Hepatocyte (in vitro differentiated cells): ENCODE data around the gene GPX8. TPM values are rescaled to one million over a fixed set of nuclear protein-coding genes. Genes with fewer than 3 reads are reported as not detected.

ENCODE experiments used
- DNase-seq: peaks from one replicate; pipeline ENCODE4 v3.0.0-alpha.2; 2016; ENCODE audit warnings: low spot score
- H2AFZ ChIP-seq: fragments of 200-600 bp; sonication (generic); 2 replicates; pipeline ENCODE4 v1.6.0; 2016; ENCODE audit warnings: antibody characterized with exemption, mild to moderate bottlenecking
- H3K27ac ChIP-seq: fragments of 200-600 bp; sonication (generic); 2 replicates; pipeline ENCODE4 v1.5.1; 2016; ENCODE audit warnings: mild to moderate bottlenecking
- H3K27me3 ChIP-seq: fragments of 200-600 bp; sonication (generic); 2 replicates; pipeline ENCODE4 v1.6.1; 2016
- H3K36me3 ChIP-seq: fragments of 200-600 bp; sonication (generic); replicated peaks from 2 replicates; pipeline ENCODE4 v1.5.1; 2016; ENCODE audit warnings: low read depth; ENCODE audit not compliant: insufficient read depth
- H3K4me1 ChIP-seq: fragments of 200-600 bp; sonication (generic); 2 replicates; pipeline ENCODE4 v1.5.1; 2016; ENCODE audit warnings: mild to moderate bottlenecking, moderate library complexity; ENCODE audit not compliant: insufficient read depth
- H3K4me2 ChIP-seq: fragments of 200-600 bp; sonication (generic); 2 replicates; pipeline ENCODE4 v1.6.0; 2016
- H3K4me3 ChIP-seq: fragments of 200-600 bp; sonication (generic); 2 replicates; pipeline ENCODE4 v1.5.1; 2016; ENCODE audit warnings: mild to moderate bottlenecking
- H3K79me2 ChIP-seq: fragments of 200-600 bp; sonication (generic); 2 replicates; pipeline ENCODE4 v1.6.0; 2017; ENCODE audit warnings: mild to moderate bottlenecking
- H3K9me2 ChIP-seq: fragments of 200-600 bp; sonication (generic); replicated peaks from 2 replicates; pipeline ENCODE4 v1.6.0; 2017; ENCODE audit warnings: mild to moderate bottlenecking; ENCODE audit not compliant: insufficient read depth
- H3K9me3 ChIP-seq: fragments of 200-600 bp; sonication (generic); 2 replicates; pipeline ENCODE4 v1.5.1; 2016; ENCODE audit warnings: low read depth, mild to moderate bottlenecking
- H4K20me1 ChIP-seq: fragments of 200-600 bp; sonication (generic); 2 replicates; pipeline ENCODE4 v1.6.0; 2016; ENCODE audit warnings: mild to moderate bottlenecking; ENCODE audit not compliant: insufficient read depth, poor library complexity, severe bottlenecking
- EZH2 ChIP-seq: fragments of 200-600 bp; sonication (generic); IDR thresholded peaks from 2 replicates; pipeline ENCODE4 v1.6.1; 2016; ENCODE audit warnings: antibody characterized with exemption, mild to moderate bottlenecking, borderline replicate concordance
- EZH2phosphoT487 ChIP-seq: fragments of 200-600 bp; sonication (generic); IDR thresholded peaks from one replicate; pipeline ENCODE4 v1.6.1; 2018; ENCODE audit warnings: antibody characterized with exemption, mild to moderate bottlenecking, low read depth, moderate library complexity; ENCODE audit not compliant: unreplicated experiment, severe bottlenecking
- WGBS: methylation state at CpG from one replicate; pipeline ENCODE4 v1.1.6; 2016; ENCODE audit warnings: low lambda C conversion rate; ENCODE audit errors: missing lambda C conversion rate; 5-methylcytosine and 5-hydroxymethylcytosine counted together
- polyA plus RNA-seq: library from polyadenylated mRNA; unstranded; fragments of >200 nt; fragmentation: Nextera tagmentation; extraction: Ambion mirVana; gene quantifications from 2 replicates; pipeline ENCODE4 v1.2.1, GENCODE V29; 2016
- total RNA-seq: library from RNA; depleted of rRNA; stranded (reverse); fragments of >200 nt; gene quantifications from 2 replicates; pipeline ENCODE4 v1.2.3, GENCODE V29; 2014
- TF ChIP-seq, protein P1 (sequence below): fragments of 200-600 bp; sonication (generic); IDR thresholded peaks from 2 replicates; pipeline ENCODE4 v1.5.1; 2016; ENCODE audit warnings: antibody characterized with exemption, mild to moderate bottlenecking; ENCODE audit not compliant: poor library complexity

Gene GPX8
- total and polyA plus RNA-seq, 2 experiments from 2014 or later = 134 to 178 TPM

DNA sequence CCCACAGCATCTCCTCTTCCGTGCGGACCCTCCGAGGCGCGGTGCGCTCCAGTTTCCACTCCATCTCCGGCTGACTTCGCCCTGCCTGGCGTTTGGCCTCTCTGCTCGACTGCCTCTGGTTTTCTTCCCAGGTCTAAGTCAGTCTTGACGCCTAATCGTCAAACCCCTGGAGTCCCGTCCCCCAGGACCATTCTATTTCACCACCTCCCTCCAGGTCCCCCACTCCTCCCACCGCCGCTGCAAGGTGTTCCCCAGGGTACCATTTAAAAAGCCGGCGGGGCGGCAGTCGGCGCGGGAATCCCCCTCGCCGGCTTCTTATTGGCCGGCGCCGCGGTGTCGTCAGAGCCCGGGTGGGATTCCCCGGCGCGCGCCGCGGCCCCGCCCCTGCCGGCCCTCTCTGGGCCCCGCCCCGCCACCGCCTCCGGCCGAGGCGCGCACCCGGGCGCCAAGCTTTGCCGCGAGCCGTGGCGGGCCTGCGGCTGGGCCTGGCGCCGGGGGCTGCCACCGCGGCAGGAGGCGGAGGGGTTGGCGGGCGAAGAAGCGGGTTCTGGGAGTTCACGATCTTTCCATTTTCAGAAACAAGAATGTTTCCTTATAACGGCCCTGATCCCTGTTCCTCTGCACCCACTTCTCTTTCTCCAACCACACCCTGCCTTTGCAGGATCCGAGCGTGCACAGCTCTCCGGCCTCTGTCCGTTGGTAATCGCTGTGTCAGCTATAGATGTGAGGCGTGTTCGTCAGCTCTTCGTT, 13.1 kb downstream of the GPX8 start, which contains the start of gene CDC20B:
TSS of gene CDC20B (minus strand) at position 241 of the 750 bp plus-strand sequence. CDS start at position 64, 177 bp downstream.
- peak within 1 kb of the TSS; percentile 99 for H3K4me2 ChIP-seq
- H3K9me2 ChIP-seq = no peaks in the 10 kb centered on the region
- no peaks in the 10 kb centered on the region for H3K36me3 ChIP-seq
- H2AFZ ChIP-seq = peak within 1 kb of the TSS; percentile 57
- peak within 1 kb of the TSS; percentile 75 for H3K4me3 ChIP-seq
- TF ChIP-seq EZH2 (peak; percentile 36), EZH2phosphoT487 (no peak)
- TF ChIP-seq, protein P1, sequence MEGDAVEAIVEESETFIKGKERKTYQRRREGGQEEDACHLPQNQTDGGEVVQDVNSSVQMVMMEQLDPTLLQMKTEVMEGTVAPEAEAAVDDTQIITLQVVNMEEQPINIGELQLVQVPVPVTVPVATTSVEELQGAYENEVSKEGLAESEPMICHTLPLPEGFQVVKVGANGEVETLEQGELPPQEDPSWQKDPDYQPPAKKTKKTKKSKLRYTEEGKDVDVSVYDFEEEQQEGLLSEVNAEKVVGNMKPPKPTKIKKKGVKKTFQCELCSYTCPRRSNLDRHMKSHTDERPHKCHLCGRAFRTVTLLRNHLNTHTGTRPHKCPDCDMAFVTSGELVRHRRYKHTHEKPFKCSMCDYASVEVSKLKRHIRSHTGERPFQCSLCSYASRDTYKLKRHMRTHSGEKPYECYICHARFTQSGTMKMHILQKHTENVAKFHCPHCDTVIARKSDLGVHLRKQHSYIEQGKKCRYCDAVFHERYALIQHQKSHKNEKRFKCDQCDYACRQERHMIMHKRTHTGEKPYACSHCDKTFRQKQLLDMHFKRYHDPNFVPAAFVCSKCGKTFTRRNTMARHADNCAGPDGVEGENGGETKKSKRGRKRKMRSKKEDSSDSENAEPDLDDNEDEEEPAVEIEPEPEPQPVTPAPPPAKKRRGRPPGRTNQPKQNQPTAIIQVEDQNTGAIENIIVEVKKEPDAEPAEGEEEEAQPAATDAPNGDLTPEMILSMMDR = no peak
- H3K79me2 ChIP-seq = no peaks in the 10 kb centered on the region
- no peak within 1 kb of the TSS for H3K27ac ChIP-seq
- H3K9me3 ChIP-seq = no peaks in the 10 kb centered on the region
- 2% methylated on average over 49 of the region's 69 CpGs for WGBS
- H3K4me1 ChIP-seq = peaks cover 13% of the 10 kb centered on the region
- peak; percentile 93 for DNase-seq
- H3K27me3 ChIP-seq = peaks cover 51% of the 10 kb centered on the region
- H4K20me1 ChIP-seq = no peaks in the 10 kb centered on the region

DNA sequence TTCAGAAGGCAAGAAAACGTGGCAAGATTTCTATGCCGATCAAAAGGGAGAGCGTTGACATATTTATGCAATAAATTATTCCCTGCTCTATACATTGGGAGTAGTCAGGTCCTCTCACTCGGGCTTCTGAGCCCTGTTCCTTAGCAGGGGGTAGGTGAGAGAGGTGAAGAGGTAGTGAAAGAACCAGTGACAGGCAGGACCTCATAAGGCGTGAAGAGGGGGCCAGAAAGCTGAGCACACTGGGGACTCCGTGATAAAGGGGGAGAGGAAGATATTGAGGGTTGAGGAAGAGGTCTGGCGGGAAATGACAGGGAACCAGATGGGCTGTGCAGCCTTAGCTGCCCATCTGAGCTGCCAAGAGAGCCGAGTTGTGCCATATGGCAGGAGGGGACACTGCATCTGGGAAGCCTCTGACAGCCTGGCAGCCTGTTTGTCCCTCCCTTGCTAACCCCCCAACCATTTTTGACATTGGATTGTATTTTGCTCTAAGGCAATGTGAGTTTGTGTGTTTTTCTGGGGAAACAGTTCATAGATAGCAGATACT, 13.8 kb downstream of the GPX8 start:
- Histone ChIP-seq H3K27ac (no peak overlapping the region), H3K9me2 (no peaks in the 10 kb centered on the region), H3K4me3 (peak overlapping the region; percentile 75), H3K9me3 (no peaks in the 10 kb centered on the region), H3K27me3 (peaks cover 58% of the 10 kb centered on the region), H3K79me2 (no peaks in the 10 kb centered on the region), H3K4me1 (peaks cover 13% of the 10 kb centered on the region), H3K4me2 (peak overlapping the region; percentile 99), H2AFZ (peak overlapping the region; percentile 57), H4K20me1 (no peaks in the 10 kb centered on the region), H3K36me3 (no peaks in the 10 kb centered on the region)
- TF ChIP-seq EZH2 = no peak
- no peak for TF ChIP-seq EZH2phosphoT487
- TF ChIP-seq, protein P1 = no peak
- WGBS = 7% methylated on average over 8 of the region's 8 CpGs
- DNase-seq = no peak

DNA sequence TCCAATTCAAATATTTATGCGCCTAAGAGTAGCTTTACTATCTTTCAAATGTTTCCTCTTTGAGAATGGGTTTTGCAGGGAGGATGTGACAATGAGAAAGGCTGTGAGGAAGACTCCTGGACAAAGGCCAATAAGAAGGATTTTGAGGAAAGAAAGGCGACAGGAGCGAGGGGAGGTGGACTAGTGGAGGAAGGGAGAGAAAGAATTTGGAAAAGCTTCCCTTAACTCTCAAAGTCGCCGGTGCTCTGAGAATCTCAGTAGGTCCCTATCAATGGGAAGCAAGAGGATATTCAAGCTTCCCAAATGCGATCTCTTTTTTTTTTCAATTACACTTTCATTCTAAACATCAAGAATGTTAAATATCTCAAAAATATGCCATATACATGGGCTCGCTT, 15.8 kb downstream of the GPX8 start:
- no peak for DNase-seq
- Histone ChIP-seq H3K27me3 (peaks cover 73% of the 10 kb centered on the region), H3K27ac (no peak overlapping the region), H3K9me3 (no peaks in the 10 kb centered on the region), H3K79me2 (no peaks in the 10 kb centered on the region), H3K4me1 (peaks cover 13% of the 10 kb centered on the region), H2AFZ (peak overlapping the region; percentile 55), H3K4me2 (peak overlapping the region; percentile 98), H4K20me1 (no peaks in the 10 kb centered on the region), H3K9me2 (no peaks in the 10 kb centered on the region), H3K4me3 (peak overlapping the region; percentile 44), H3K36me3 (no peaks in the 10 kb centered on the region)
- peak; percentile 29 for TF ChIP-seq EZH2
- TF ChIP-seq EZH2phosphoT487 = no peak
- 12% methylated on average over 7 of the region's 7 CpGs for WGBS
